Aorta (tissue), 5 donors: ENCODE data around the gene TLE5. TPM values are rescaled to one million over a fixed set of nuclear protein-coding genes. Genes with fewer than 3 reads are reported as not detected.
A peak's percentile ranks its signal among the peaks of the same experiment; 100 is the strongest.
"Not testable (repeated sequence)": the region's sequence is repeated elsewhere in the genome, so short reads cannot be mapped to it uniquely, and the experiment has no call there.

ENCODE experiments used
- ATAC-seq: fragments of 200-7000 bp; cut with Tn5 transposase; one replicate; pipeline ENCODE4 v1.9.1; 2022; ENCODE audit warnings: moderate library complexity; ENCODE audit not compliant: low FRiP score
- DNase-seq, 2 donors: peaks; one replicate each; pipeline ENCODE4 v3.0.0-alpha.2; 2020
- H3K27ac ChIP-seq, 2 donors: one replicate each; pipeline ENCODE4 v1.5.1; 2013; ENCODE audit warnings: low read length in 2 of 2, mild to moderate bottlenecking in 2 of 2, moderate library complexity in 2 of 2, control low read depth in 1 of 2, inconsistent platforms in 1 of 2, low read depth in 1 of 2
- H3K27me3 ChIP-seq, 2 donors: one replicate each; pipeline ENCODE4 v1.6.1; 2013; ENCODE audit warnings: control low read depth in 1 of 2, low read length in 1 of 2, mild to moderate bottlenecking in 1 of 2, moderate library complexity in 1 of 2; ENCODE audit not compliant: insufficient read depth in 2 of 2, control insufficient read depth in 1 of 2
- H3K36me3 ChIP-seq, 2 donors: one replicate each; pipeline ENCODE4 v1.6.1; 2013; ENCODE audit warnings: control low read depth in 1 of 2, low read length in 1 of 2, mild to moderate bottlenecking in 1 of 2; ENCODE audit not compliant: insufficient read depth in 2 of 2, control insufficient read depth in 1 of 2
- H3K4me1 ChIP-seq, 2 donors: one replicate each; pipeline ENCODE4 v1.6.1; 2013; ENCODE audit warnings: low read length in 2 of 2, control low read depth in 1 of 2, mild to moderate bottlenecking in 1 of 2, moderate library complexity in 1 of 2; ENCODE audit not compliant: insufficient read depth in 2 of 2, control insufficient read depth in 1 of 2
- H3K4me3 ChIP-seq, 2 donors: one replicate each; pipeline ENCODE4 v1.5.1; 2013; ENCODE audit warnings: low read length in 2 of 2, control low read depth in 1 of 2, mild to moderate bottlenecking in 1 of 2
- H3K9me3 ChIP-seq: one replicate; pipeline ENCODE4 v1.6.1; 2013; ENCODE audit warnings: mild to moderate bottlenecking, low read length; ENCODE audit not compliant: control insufficient read depth
- WGBS, 2 donors: extraction: QIAGEN DNeasy Blood & Tissue Kit; methylation state at CpG; one replicate each; pipeline ENCODE4 v1.1.7; 2013; 5-methylcytosine and 5-hydroxymethylcytosine counted together
- intact Hi-C, 2 donors: fragments of 100-400 bp; cut with DNase I; formaldehyde crosslinking; loops; one replicate each; pipeline versions ENCODE4 v1.14.2 to v1.15.0; 2022
- polyA plus RNA-seq, 2 donors: library from polyadenylated mRNA; stranded (reverse); fragments of 200-250 nt; gene quantifications; one replicate each; pipeline ENCODE4 v1.2.3, GENCODE V29; 2013
- total RNA-seq, 2 donors: library from RNA; stranded (reverse); fragmentation: NEBNext Ultra II Directional; extraction: Animal tissue kit (Norgen Biotek cat#: 25700); gene quantifications; one replicate each; pipeline ENCODE4 v1.2.1, GENCODE V29; 2021
- donor health status: healthy with polysubstance abuse.
- donor health status: Bipolar disorder and iron deficiency.
- donor health status: DM: no; HTN: no; CAD: no.
- donor health status: DM: no; HTN: no; CAD: no.
- donor health status: DM: yes; HTN: yes; CAD: no.

Gene TLE5
- total and polyA plus RNA-seq, 4 donors = 305 to 642 (median 486) TPM

GRCh38 chr19:3042621-3043267 is 19.6 kb downstream of the TLE5 start:
- no peaks in the 10 kb centered on the region for H3K9me3 ChIP-seq
- intact Hi-C loops = no loop called here
- ATAC-seq = no peak
- no peak overlapping the region for H3K4me3 ChIP-seq
- no peaks in the 10 kb centered on the region for H3K4me1 ChIP-seq
- no peak for DNase-seq
- no peaks in the 10 kb centered on the region for H3K36me3 ChIP-seq
- no peak overlapping the region for H3K27ac ChIP-seq
- WGBS, 2 donors = 46 to 51% methylated on average over 15 of the region's 15 CpGs
- no peaks in the 10 kb centered on the region for H3K27me3 ChIP-seq

DNA sequence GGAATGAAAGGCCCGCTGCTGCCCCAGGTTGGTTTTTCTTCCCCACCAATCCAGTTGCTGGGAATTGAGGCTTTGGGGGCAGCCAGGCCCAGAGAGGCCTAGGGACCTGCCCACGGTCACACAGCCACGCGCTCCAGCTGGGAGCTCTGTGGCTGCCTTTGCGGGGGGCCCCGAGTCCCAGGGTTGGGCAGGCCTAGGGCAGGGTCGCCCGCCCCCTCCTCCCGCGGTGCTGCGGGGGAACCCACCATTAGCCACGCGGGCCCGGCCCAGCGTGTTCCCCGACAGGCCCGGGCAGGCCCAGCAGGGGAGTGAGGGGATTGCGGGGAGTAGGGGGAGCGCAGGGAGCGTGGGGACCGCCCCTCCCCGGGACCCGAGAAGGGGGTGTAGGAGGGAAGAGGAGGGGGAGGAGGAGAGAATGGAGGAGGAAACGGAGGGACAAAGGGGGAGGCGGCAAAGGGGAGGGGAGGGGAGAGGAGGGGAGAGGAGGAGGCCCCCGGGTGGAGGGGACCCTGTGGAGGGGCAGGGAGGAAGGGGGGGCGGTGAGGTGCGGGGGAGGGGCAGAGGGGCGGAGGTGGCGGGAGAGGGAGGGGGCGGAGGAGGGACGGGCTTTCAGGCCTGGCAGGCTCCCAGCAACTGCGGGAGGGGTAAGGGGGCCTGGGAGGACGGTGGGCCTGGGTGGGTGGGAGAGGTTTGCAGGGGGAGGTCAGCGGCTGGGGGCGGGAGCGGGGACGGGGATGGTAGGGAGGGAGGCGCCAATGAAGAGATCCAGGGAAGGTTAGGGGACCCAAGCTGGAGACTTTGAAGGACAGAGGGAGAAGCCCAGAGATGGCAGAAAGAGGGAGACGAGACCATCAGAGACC is 20.3 kb downstream of the TLE5 start:
- no peaks in the 10 kb centered on the region for H3K27me3 ChIP-seq
- H3K4me3 ChIP-seq = no peak overlapping the region
- DNase-seq = no peak
- no peaks in the 10 kb centered on the region for H3K9me3 ChIP-seq
- 21 to 32% methylated on average over 24 to 39 of the region's 40 CpGs for WGBS, 2 donors
- ATAC-seq = no peak
- intact Hi-C loops = no loop called here
- H3K4me1 ChIP-seq = no peaks in the 10 kb centered on the region
- H3K27ac ChIP-seq = no peak overlapping the region
- no peaks in the 10 kb centered on the region for H3K36me3 ChIP-seq

DNA sequence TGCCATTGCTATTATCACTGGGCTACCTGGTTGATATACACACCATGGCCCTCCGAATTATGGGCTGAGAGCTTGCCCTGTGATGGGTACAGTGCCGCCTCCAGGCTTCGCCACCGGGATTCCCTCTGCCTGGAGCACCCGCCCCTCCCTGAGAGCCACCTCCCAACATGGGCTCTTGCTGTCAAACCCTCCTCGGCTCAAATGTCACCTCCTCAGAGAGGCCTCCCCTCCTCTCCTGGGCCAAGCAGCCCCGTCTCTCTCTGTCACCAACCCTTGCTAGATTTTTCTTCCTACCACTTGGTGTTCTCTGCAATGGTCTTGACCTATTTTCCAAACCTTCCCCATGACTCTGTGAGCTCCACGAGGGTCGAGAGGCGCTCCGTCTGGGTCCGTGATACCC is 21.0 kb downstream of the TLE5 start:
- ATAC-seq (no peak), DNase-seq (no peak)
- no peaks in the 10 kb centered on the region for H3K27me3 ChIP-seq
- WGBS, 2 donors = 78 to 86% methylated on average over 12 of the region's 12 CpGs
- H3K4me3 ChIP-seq = no peak overlapping the region
- intact Hi-C loops = no loop called here
- no peaks in the 10 kb centered on the region for H3K4me1 ChIP-seq
- no peaks in the 10 kb centered on the region for H3K9me3 ChIP-seq
- H3K36me3 ChIP-seq = no peaks in the 10 kb centered on the region
- no peak overlapping the region for H3K27ac ChIP-seq

- ATAC-seq (no peak), DNase-seq (no peak)
- H3K27me3 ChIP-seq = no peaks in the 10 kb centered on the region
- H3K9me3 ChIP-seq = no peaks in the 10 kb centered on the region
- no peak overlapping the region for H3K4me3 ChIP-seq
- no peaks in the 10 kb centered on the region for H3K36me3 ChIP-seq
- H3K27ac ChIP-seq = no peak overlapping the region
- intact Hi-C loops = loop anchor here in 1 of 2 donors (5.0 kb wide), 1 partner anchor 57 kb away; no protein-coding TSS in a partner anchor
- 80 to 82% methylated on average over 17 of the region's 17 CpGs for WGBS, 2 donors
- H3K4me1 ChIP-seq = no peaks in the 10 kb centered on the region
These were observed 22.6 kb downstream of the TLE5 start for GRCh38 chr19:3039641-3040077.

GRCh38 chr19:3039125-3039524 is 23.2 kb downstream of the TLE5 start:
- Histone ChIP-seq H3K9me3 (no peaks in the 10 kb centered on the region), H3K27me3 (no peaks in the 10 kb centered on the region), H3K36me3 (no peaks in the 10 kb centered on the region), H3K27ac (no peak overlapping the region), H3K4me1 (no peaks in the 10 kb centered on the region), H3K4me3 (no peak overlapping the region)
- intact Hi-C loops = loop anchor here in 1 of 2 donors (5.0 kb wide), 1 partner anchor 57 kb away; no protein-coding TSS in a partner anchor
- 86 to 92% methylated on average over 5 of the region's 5 CpGs for WGBS, 2 donors
- ATAC-seq (no peak), DNase-seq (no peak)

DNA sequence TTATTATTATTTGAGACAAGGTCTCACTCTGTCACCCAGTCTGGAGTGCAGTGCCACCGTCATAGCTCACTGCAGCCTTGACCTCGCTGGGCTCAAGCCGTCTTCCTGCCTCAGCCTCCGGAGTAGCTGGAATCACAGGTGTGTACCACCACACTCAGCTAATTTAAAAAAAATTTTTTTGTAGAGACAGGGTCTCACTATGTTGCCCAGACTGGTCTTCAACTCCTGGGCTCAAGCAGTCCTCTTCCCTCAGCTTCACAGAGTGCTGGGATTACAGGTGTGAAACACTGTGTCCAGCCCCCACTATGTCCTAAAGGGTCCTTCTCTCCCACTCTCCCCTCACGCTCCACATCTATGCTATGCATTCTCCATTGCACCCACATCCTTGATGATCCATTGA is 24.1 kb downstream of the TLE5 start:
- no peaks in the 10 kb centered on the region for H3K9me3 ChIP-seq
- H3K27ac ChIP-seq = no peak overlapping the region
- ATAC-seq = no peak
- H3K4me3 ChIP-seq = no peak overlapping the region
- intact Hi-C loops = loop anchor here in 1 of 2 donors (5.0 kb wide), 1 partner anchor 56 kb away; no protein-coding TSS in a partner anchor
- H3K36me3 ChIP-seq = no peaks in the 10 kb centered on the region
- DNase-seq = no peak
- no peaks in the 10 kb centered on the region for H3K4me1 ChIP-seq
- WGBS, 2 donors = 85 to 91% methylated on average over 5 of the region's 5 CpGs
- no peaks in the 10 kb centered on the region for H3K27me3 ChIP-seq

GRCh38 chr19:3036977-3037544 is 25.2 kb downstream of the TLE5 start:
- not testable (repeated sequence) for H3K27ac ChIP-seq, H3K4me3 ChIP-seq, H3K27me3 ChIP-seq, H3K4me1 ChIP-seq, H3K36me3 ChIP-seq, ATAC-seq, H3K9me3 ChIP-seq, DNase-seq
- intact Hi-C loops = loop anchor here in 1 of 2 donors (5.0 kb wide), 1 partner anchor 55 kb away; no protein-coding TSS in a partner anchor
- 92% methylated on average over 13 to 14 of the region's 14 CpGs for WGBS, 2 donors

DNA sequence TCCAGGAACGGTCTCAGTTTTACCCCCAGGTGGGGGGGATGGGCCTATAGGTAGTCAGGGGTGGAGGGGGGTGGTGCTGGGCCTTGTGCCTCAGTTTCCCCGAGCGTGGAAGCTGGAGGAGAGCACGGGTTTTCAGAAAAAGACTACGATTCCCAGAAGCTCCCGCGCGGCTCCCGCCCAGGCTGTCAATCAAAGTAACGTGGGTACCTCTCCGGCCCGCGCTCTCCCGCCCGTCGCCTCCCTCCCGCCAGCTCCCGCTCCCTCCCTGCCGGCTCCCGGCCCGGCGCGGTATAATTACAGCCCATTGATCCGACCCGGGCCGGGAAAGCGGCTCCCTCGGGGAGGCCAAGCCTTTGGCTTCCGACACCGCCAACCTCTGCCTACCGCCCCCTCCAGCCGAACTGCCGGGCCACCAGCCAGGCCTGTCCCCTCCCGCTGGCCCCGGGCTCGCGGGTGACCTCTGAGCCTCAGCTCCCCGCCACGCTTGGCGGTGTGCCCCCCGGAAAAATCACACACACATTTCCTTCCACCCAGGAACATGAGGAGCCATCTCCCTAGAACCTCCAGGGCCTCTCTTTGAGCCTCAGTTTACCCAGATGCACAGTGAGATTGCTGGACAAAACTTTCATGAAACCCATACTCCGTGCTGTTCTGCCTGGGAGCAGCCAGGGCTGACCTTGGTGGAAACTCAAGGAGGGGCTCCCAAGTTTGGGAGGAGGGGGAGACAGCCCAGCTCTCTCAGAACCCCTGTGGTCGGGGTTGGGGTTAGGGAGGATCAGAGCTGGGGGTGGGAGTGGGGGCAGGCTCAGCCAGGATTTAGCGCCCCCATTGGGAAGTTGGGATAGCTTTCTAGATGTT is 25.9 kb downstream of the TLE5 start:
- 2% methylated on average over 43 to 44 of the region's 44 CpGs for WGBS, 2 donors
- DNase-seq (peak; percentile 94 to 97), ATAC-seq (peak; percentile 94)
- Histone ChIP-seq H3K36me3 (no peaks in the 10 kb centered on the region), H3K4me1 (no peaks in the 10 kb centered on the region), H3K4me3 (peak overlapping the region; percentile 15 to 49), H3K27me3 (no peaks in the 10 kb centered on the region), H3K9me3 (no peaks in the 10 kb centered on the region), H3K27ac (peak overlapping the region in 1 of 2 donors; percentile 93)
- intact Hi-C loops = loop anchor here in 1 of 2 donors (5.0 kb wide), 1 partner anchor 54 kb away; no protein-coding TSS in a partner anchor
